Esophagus squamous epithelium (tissue), 5 donors: ENCODE data around the gene FGFR3. TPM values are rescaled to one million over a fixed set of nuclear protein-coding genes. Genes with fewer than 3 reads are reported as not detected.
"Not testable (repeated sequence)": the region's sequence is repeated elsewhere in the genome, so short reads cannot be mapped to it uniquely, and the experiment has no call there.

Experiments used
- DNase-seq: peaks from one replicate; lab custom pipeline; 2025; lab: John Stamatoyannopoulos, UW
- H3K27ac ChIP-seq, 4 donors: fragments of 200-600 bp; sonication (generic); one replicate each; pipeline ENCODE4 v1.5.1; 2016 to 2019; ENCODE audit warnings: mild to moderate bottlenecking in 1 of 4
- H3K27me3 ChIP-seq, 4 donors: fragments of 200-600 bp; sonication (generic); 1 replicate in 3 of 4; 2 replicates in 1 of 4; pipeline versions ENCODE4 v1.5.1 to v1.6.0; 2017 to 2021; ENCODE audit warnings: antibody characterized with exemption in 1 of 4
- H3K36me3 ChIP-seq, 3 donors: fragments of 200-600 bp; sonication (generic); one replicate each; pipeline ENCODE4 v1.5.1; 2016 to 2019
- H3K4me1 ChIP-seq, 3 donors: fragments of 200-600 bp; sonication (generic); one replicate each; pipeline ENCODE4 v1.5.1; 2017 to 2019
- H3K4me3 ChIP-seq, 4 donors: fragments of 200-600 bp; sonication (generic); 1 replicate in 3 of 4; 2 replicates in 1 of 4; pipeline ENCODE4 v1.5.1; 2016 to 2019; ENCODE audit warnings: mild to moderate bottlenecking in 2 of 4, moderate library complexity in 1 of 4
- H3K9me3 ChIP-seq, 3 donors: fragments of 200-600 bp; sonication (generic); one replicate each; pipeline ENCODE4 v1.5.1; 2016 to 2019
- CTCF ChIP-seq, 6 experiments: fragments of 450-650 bp in 4 of 6; fragments of 200-600 bp in 2 of 6; sonication (generic) in 2 of 6; IDR thresholded peaks; one replicate each; pipeline ENCODE4 v1.5.1; 2016 to 2019; ENCODE audit warnings: antibody characterized with exemption in 6 of 6, mild to moderate bottlenecking in 4 of 6, moderate library complexity in 4 of 6
- POLR2A ChIP-seq, 4 donors: fragments of 450-650 bp; IDR thresholded peaks; one replicate each; pipeline ENCODE4 v1.6.1; 2017; ENCODE audit warnings: antibody characterized with exemption in 4 of 4, mild to moderate bottlenecking in 4 of 4, moderate library complexity in 3 of 4
- WGBS, 2 donors: methylation state at CpG; one replicate each; pipeline ENCODE4 v1.1.5; 2018; 5-methylcytosine and 5-hydroxymethylcytosine counted together
- intact Hi-C: fragments of 100-400 bp; cut with DNase I; formaldehyde crosslinking; loops from one replicate; pipeline ENCODE4 v1.15.0; 2022
- total RNA-seq, 4 donors: library from RNA; depleted of rRNA; stranded (reverse); fragments of >200 nt; gene quantifications; one replicate each; pipeline ENCODE4 v1.1.0, GENCODE V29; 2016
- donor health status: DM: yes; HTN: yes; CAD: no.

FGFR3 gene
- total RNA-seq, 4 donors from 2014 or later, result 175 to 307 (median 223) TPM

GRCh38 chr4:1842339-1842895, 49.3 kb downstream of the FGFR3 start:
- intact Hi-C loops, result no loop called here
- Histone ChIP-seq H3K4me1 (no peaks in the 10 kb centered on the region), H3K36me3 (peaks cover 7 to 100% (median 41%) of the 10 kb centered on the region in 3 donors), H3K27ac (no peak overlapping the region), H3K4me3 (no peak overlapping the region), H3K27me3 (no peaks in the 10 kb centered on the region), H3K9me3 (no peaks in the 10 kb centered on the region)
- no peak for DNase-seq
- TF ChIP-seq POLR2A (IDR thresholded peaks at IDR 0.05), result no peak
- WGBS, 2 donors, result 87 to 93% methylated on average over 5 to 9 of the region's 13 CpGs

DNA sequence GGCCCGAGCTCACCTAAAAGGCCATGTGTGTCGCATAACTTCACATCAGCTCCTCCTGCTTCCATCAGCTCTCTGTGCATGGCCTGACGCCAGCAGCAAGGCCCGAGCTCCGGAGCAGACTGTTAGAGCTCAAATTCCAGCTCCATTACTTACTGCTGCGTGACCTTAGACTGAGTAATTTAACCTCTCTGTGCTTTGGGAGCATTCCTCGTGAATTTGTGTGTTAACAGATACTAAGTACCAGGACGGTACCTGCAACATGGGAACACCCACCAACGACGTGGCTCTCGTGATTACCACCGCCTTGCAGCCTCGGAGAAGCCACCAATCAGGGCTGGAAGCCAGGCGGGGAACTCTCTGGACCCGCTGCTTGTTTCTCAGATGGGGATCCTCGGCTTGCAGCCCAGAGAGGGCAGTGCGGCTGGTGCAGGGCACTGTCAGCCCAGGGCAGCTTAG, 49.9 kb downstream of the FGFR3 start:
- no peaks in the 10 kb centered on the region for H3K27me3 ChIP-seq
- DNase-seq, result no peak
- H3K27ac ChIP-seq, result no peak overlapping the region
- 80 to 83% methylated on average over 10 of the region's 17 CpGs for WGBS, 2 donors
- peaks cover 6 to 100% (median 43%) of the 10 kb centered on the region in 3 donors for H3K36me3 ChIP-seq
- H3K9me3 ChIP-seq, result no peaks in the 10 kb centered on the region
- H3K4me3 ChIP-seq, result no peak overlapping the region
- intact Hi-C loops, result no loop called here
- H3K4me1 ChIP-seq, result no peaks in the 10 kb centered on the region
- no peak for TF ChIP-seq POLR2A (IDR thresholded peaks at IDR 0.05)
- TF ChIP-seq CTCF (IDR thresholded peaks at IDR 0.05), result no peak

- Histone ChIP-seq H3K9me3 (no peaks in the 10 kb centered on the region), H3K4me1 (no peaks in the 10 kb centered on the region), H3K27ac (no peak overlapping the region), H3K36me3 (peaks cover 4 to 100% (median 37%) of the 10 kb centered on the region in 3 donors), H3K4me3 (no peak overlapping the region), H3K27me3 (no peaks in the 10 kb centered on the region)
- DNase-seq, result no peak
- intact Hi-C loops, result no loop called here
- 51 to 64% methylated on average over 7 to 8 of the region's 10 CpGs for whole genome bisulfite sequencing, 2 donors
- TF ChIP-seq CTCF (IDR thresholded peaks at IDR 0.05) (no peak), POLR2A (IDR thresholded peaks at IDR 0.05) (no peak)
Observed at GRCh38 chr4:1843852-1844251, 50.8 kb downstream of the FGFR3 start.

DNA sequence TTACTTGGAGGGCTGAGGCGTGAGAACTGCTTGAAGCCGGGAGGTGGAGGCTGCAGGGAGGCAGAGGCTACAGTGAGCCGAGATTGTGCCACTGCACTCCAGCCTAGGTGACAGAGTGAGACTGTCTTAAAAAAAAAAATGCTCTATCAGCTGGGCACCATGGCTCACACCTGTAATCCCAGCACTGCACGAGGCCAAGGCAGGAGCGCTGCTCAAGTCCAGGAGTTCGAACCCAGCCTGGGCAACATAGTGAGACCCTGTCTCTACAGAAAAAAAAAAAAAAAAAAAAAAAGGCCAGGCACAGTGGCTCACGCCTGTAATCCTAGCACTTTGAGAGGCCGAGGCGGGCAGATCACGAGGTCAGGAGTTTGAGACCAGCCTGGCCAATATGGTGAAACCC, 51.5 kb downstream of the FGFR3 start:
- H3K9me3 ChIP-seq, H3K4me3 ChIP-seq, intact Hi-C loops, DNase-seq, H3K4me1 ChIP-seq, H3K27me3 ChIP-seq, H3K27ac ChIP-seq: not testable (repeated sequence)
- peaks cover 4 to 95% (median 29%) of the 10 kb centered on the region in 3 donors for H3K36me3 ChIP-seq
- WGBS, 2 donors, result 82 to 96% methylated on average over 7 to 9 of the region's 10 CpGs

DNA sequence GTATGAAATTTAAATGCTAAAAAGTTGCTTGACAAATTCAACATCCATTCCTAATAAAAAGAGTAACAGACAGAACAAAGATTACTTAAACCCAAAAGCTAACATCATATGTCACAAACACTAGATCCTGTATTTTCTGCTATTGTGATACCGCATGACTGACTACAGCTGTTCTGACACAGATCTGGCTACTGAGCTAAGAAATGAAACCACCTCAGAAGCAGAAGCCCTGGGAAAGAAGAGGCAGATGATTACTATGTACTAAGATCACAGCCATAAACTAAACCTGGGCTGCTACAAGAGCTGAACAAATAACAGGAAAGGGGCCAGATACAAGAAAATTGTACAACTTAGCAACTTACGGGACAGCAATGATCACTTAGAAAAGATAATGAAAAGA, 53.5 kb downstream of the FGFR3 start:
- TF ChIP-seq POLR2A (IDR thresholded peaks at IDR 0.05), result no peak
- H3K4me1 ChIP-seq, result peaks cover 1 to 21% (median 7%) of the 10 kb centered on the region in 3 donors
- H3K9me3 ChIP-seq, result no peaks in the 10 kb centered on the region
- H3K36me3 ChIP-seq, result peaks cover 4 to 75% (median 16%) of the 10 kb centered on the region in 3 donors
- no peak overlapping the region for H3K4me3 ChIP-seq
- intact Hi-C loops, result no loop called here
- WGBS, 2 donors, result 70 to 87% methylated on average over 2 of the region's 2 CpGs
- H3K27ac ChIP-seq, result no peak overlapping the region
- H3K27me3 ChIP-seq, result no peaks in the 10 kb centered on the region
- DNase-seq, result no peak

- intact Hi-C loops, result no loop called here
Observed at GRCh38 chr4:1850276-1850675, 57.2 kb downstream of the FGFR3 start.

More at GRCh38 chr4:1850276-1850675, 57.2 kb downstream of the FGFR3 start:
- H3K4me1 ChIP-seq, result peaks cover 15 to 57% (median 30%) of the 10 kb centered on the region in 3 donors
- TF ChIP-seq CTCF (IDR thresholded peaks at IDR 0.05) (no peak), POLR2A (IDR thresholded peaks at IDR 0.05) (no peak)
- peaks cover 4 to 38% (median 8%) of the 10 kb centered on the region in 3 donors for H3K36me3 ChIP-seq
- H3K9me3 ChIP-seq, result no peaks in the 10 kb centered on the region
- WGBS, 2 donors, result 94 to 98% methylated on average over 8 to 10 of the region's 10 CpGs
- no peak overlapping the region for H3K27ac ChIP-seq
- no peaks in the 10 kb centered on the region for H3K27me3 ChIP-seq
- no peak for DNase-seq
- H3K4me3 ChIP-seq, result no peak overlapping the region
